ENCODE data around the gene GRK1.

The GRK1 gene

DNA sequence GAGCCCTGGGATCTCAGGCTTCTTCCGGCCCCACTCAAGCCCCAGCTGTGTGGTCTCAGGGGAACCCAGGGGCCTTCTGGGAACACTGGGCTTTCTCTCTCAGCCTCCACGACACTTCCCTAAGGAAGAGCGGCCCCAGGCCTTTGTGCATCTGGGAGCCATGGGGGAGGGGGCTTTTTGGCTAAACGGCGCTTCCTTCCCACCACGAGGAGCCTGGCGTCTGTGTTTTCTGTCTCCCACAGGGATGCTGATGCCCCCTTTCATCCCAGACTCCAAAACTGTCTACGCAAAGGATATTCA lies 67.8 kb downstream of the GRK1 start:
- peaks cover 15% of the 10 kb centered on the region for H3K27me3 ChIP-seq (ENCODE audit: insufficient read depth, poor library complexity, severe bottlenecking)
- TF ChIP-seq, protein P1, sequence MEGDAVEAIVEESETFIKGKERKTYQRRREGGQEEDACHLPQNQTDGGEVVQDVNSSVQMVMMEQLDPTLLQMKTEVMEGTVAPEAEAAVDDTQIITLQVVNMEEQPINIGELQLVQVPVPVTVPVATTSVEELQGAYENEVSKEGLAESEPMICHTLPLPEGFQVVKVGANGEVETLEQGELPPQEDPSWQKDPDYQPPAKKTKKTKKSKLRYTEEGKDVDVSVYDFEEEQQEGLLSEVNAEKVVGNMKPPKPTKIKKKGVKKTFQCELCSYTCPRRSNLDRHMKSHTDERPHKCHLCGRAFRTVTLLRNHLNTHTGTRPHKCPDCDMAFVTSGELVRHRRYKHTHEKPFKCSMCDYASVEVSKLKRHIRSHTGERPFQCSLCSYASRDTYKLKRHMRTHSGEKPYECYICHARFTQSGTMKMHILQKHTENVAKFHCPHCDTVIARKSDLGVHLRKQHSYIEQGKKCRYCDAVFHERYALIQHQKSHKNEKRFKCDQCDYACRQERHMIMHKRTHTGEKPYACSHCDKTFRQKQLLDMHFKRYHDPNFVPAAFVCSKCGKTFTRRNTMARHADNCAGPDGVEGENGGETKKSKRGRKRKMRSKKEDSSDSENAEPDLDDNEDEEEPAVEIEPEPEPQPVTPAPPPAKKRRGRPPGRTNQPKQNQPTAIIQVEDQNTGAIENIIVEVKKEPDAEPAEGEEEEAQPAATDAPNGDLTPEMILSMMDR (IDR thresholded peaks at IDR 0.05; ENCODE audit: poor library complexity, severe bottlenecking): no peak
- DNase-seq (ENCODE audit: low spot score): no peak
- H3K27ac ChIP-seq (ENCODE audit: poor library complexity, severe bottlenecking): no peak overlapping the region
- H3K4me3 ChIP-seq (ENCODE audit: severe bottlenecking): no peak overlapping the region
- no peak for ATAC-seq (ENCODE audit: low read depth)
- H3K9me3 ChIP-seq (ENCODE audit: severe bottlenecking): no peaks in the 10 kb centered on the region
- no peaks in the 10 kb centered on the region for H3K4me1 ChIP-seq (ENCODE audit: insufficient read depth, poor library complexity, severe bottlenecking)
- H3K36me3 ChIP-seq (ENCODE audit: low read depth): no peaks in the 10 kb centered on the region

- no peak for ATAC-seq (ENCODE audit: low read depth)
- Histone ChIP-seq H3K4me3 (ENCODE audit: severe bottlenecking) (no peak overlapping the region), H3K27me3 (ENCODE audit: insufficient read depth, poor library complexity, severe bottlenecking) (peaks cover 15% of the 10 kb centered on the region), H3K27ac (ENCODE audit: poor library complexity, severe bottlenecking) (no peak overlapping the region), H3K36me3 (ENCODE audit: low read depth) (no peaks in the 10 kb centered on the region), H3K9me3 (ENCODE audit: severe bottlenecking) (no peaks in the 10 kb centered on the region), H3K4me1 (ENCODE audit: insufficient read depth, poor library complexity, severe bottlenecking) (no peaks in the 10 kb centered on the region)
- TF ChIP-seq, protein P1 (IDR thresholded peaks at IDR 0.05; ENCODE audit: poor library complexity, severe bottlenecking): no peak
- DNase-seq (ENCODE audit: low spot score): no peak
These were observed 68.2 kb downstream of the GRK1 start for GRCh38 chr13:113735194-113735593.

GRCh38 chr13:113735750-113736149 lies 68.7 kb downstream of the GRK1 start:
- DNase-seq (ENCODE audit: low spot score): no peak
- Histone ChIP-seq H3K36me3 (ENCODE audit: low read depth) (no peaks in the 10 kb centered on the region), H3K27me3 (ENCODE audit: insufficient read depth, poor library complexity, severe bottlenecking) (peaks cover 10% of the 10 kb centered on the region), H3K27ac (ENCODE audit: poor library complexity, severe bottlenecking) (no peak overlapping the region), H3K4me3 (ENCODE audit: severe bottlenecking) (no peak overlapping the region), H3K4me1 (ENCODE audit: insufficient read depth, poor library complexity, severe bottlenecking) (no peaks in the 10 kb centered on the region), H3K9me3 (ENCODE audit: severe bottlenecking) (no peaks in the 10 kb centered on the region)
- TF ChIP-seq, protein P1 (IDR thresholded peaks at IDR 0.05; ENCODE audit: poor library complexity, severe bottlenecking): no peak
- ATAC-seq (ENCODE audit: low read depth): no peak

DNA sequence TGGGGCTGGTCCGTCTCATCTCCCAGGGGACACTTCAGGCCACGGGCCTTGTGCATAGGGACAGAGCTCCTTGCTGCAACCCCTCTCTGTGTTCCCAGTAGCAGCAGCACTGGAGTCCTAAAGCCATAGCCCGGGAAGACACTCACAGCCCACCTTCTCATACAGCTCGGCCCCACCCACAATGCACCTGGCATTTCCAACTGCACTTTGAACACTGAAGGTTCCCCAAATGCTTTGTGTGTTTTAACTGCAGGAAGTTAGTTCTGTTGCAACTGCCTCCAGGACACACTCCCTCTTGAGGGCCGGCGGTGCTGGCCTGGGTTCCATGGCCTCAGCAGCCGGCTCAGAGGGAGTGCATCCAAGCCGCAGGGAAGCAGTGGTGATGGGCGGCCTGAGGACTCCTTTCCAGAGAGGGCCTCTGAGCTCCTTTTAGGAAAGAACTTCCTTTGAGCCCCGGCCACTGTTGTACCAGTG lies 69.3 kb downstream of the GRK1 start:
- ATAC-seq (ENCODE audit: low read depth) (no peak), DNase-seq (ENCODE audit: low spot score) (no peak)
- Histone ChIP-seq H3K9me3 (ENCODE audit: severe bottlenecking) (no peaks in the 10 kb centered on the region), H3K27me3 (ENCODE audit: insufficient read depth, poor library complexity, severe bottlenecking) (peaks cover 4% of the 10 kb centered on the region), H3K4me1 (ENCODE audit: insufficient read depth, poor library complexity, severe bottlenecking) (no peaks in the 10 kb centered on the region), H3K4me3 (ENCODE audit: severe bottlenecking) (no peak overlapping the region), H3K36me3 (ENCODE audit: low read depth) (no peaks in the 10 kb centered on the region), H3K27ac (ENCODE audit: poor library complexity, severe bottlenecking) (no peak overlapping the region)
- TF ChIP-seq, protein P1 (IDR thresholded peaks at IDR 0.05; ENCODE audit: poor library complexity, severe bottlenecking): no peak

GRCh38 chr13:113737803-113738202 lies 70.8 kb downstream of the GRK1 start:
- no peaks in the 10 kb centered on the region for H3K36me3 ChIP-seq (ENCODE audit: low read depth)
- H3K9me3 ChIP-seq (ENCODE audit: severe bottlenecking): no peaks in the 10 kb centered on the region
- peaks cover 9% of the 10 kb centered on the region for H3K4me1 ChIP-seq (ENCODE audit: insufficient read depth, poor library complexity, severe bottlenecking)
- no peak overlapping the region for H3K4me3 ChIP-seq (ENCODE audit: severe bottlenecking)
- no peak overlapping the region for H3K27ac ChIP-seq (ENCODE audit: poor library complexity, severe bottlenecking)
- TF ChIP-seq, protein P1 (IDR thresholded peaks at IDR 0.05; ENCODE audit: poor library complexity, severe bottlenecking): no peak
- ATAC-seq (ENCODE audit: low read depth) (no peak), DNase-seq (ENCODE audit: low spot score) (no peak)
- H3K27me3 ChIP-seq (ENCODE audit: insufficient read depth, poor library complexity, severe bottlenecking): no peaks in the 10 kb centered on the region

Data from RWPE2 (cell line).